ENCODE measurements around the gene PGA4.
A peak's percentile ranks its signal among the peaks of the same experiment; 100 is the strongest.

GRCh38 chr11:61187505-61188130 lies 34.5 kb upstream of the PGA4 start:
- peak; percentile 85 for TF ChIP-seq CTCF (IDR thresholded peaks at IDR 0.05)
- TF ChIP-seq EP300 (IDR thresholded peaks at IDR 0.05; ENCODE audit: borderline replicate concordance in 1 of 2, low read depth in 1 of 2, low read length in 1 of 2) = no peak
